Smooth muscle cell of the brain vasculature (primary cell): Measurements from ENCODE around the gene CDK14.

ENCODE experiments used
- DNase-seq: peaks from one replicate; pipeline ENCODE4 v3.0.0-alpha.2; 2012; ENCODE audit warnings: low read depth, low spot score

The CDK14 gene

GRCh38 chr7:91194841-91195240, 598.7 kb downstream of the CDK14 start:
- DNase-seq: no peak

GRCh38 chr7:91196058-91196457, 599.9 kb downstream of the CDK14 start:
- no peak for DNase-seq

GRCh38 chr7:91198371-91198770, 602.2 kb downstream of the CDK14 start:
- no peak for DNase-seq

- DNase-seq: no peak
These were observed 603.5 kb downstream of the CDK14 start for GRCh38 chr7:91199601-91200000.

GRCh38 chr7:91201442-91202113, 605.5 kb downstream of the CDK14 start:
- no peak for DNase-seq

- no peak for DNase-seq
These were observed 610.3 kb downstream of the CDK14 start for GRCh38 chr7:91206361-91206960.

GRCh38 chr7:91212582-91212981, 616.5 kb downstream of the CDK14 start:
- DNase-seq: no peak

GRCh38 chr7:91226411-91226810, 630.3 kb downstream of the CDK14 start:
- no peak for DNase-seq

- DNase-seq: no peak
These were observed 632.2 kb downstream of the CDK14 start for GRCh38 chr7:91228327-91228726.

- no peak for DNase-seq
These were observed 632.9 kb downstream of the CDK14 start for GRCh38 chr7:91228927-91229558.

GRCh38 chr7:91230100-91230499, 634.0 kb downstream of the CDK14 start:
- no peak for DNase-seq

- DNase-seq: no peak
These were observed 634.4 kb downstream of the CDK14 start for GRCh38 chr7:91230503-91230902.

- no peak for DNase-seq
These were observed 637.1 kb downstream of the CDK14 start for GRCh38 chr7:91233212-91233611.

- DNase-seq: no peak
These were observed 639.2 kb downstream of the CDK14 start for GRCh38 chr7:91235211-91235832.

- no peak for DNase-seq
These were observed 643.1 kb downstream of the CDK14 start for GRCh38 chr7:91239171-91239604.

- DNase-seq: no peak
These were observed 643.7 kb downstream of the CDK14 start for GRCh38 chr7:91239772-91240171.

- no peak for DNase-seq
These were observed 644.3 kb downstream of the CDK14 start for GRCh38 chr7:91240376-91240941.

- DNase-seq: no peak
These were observed 646.1 kb downstream of the CDK14 start for GRCh38 chr7:91242097-91242844.

- DNase-seq: no peak
These were observed 647.6 kb downstream of the CDK14 start for GRCh38 chr7:91243591-91244301.

GRCh38 chr7:91247500-91247899, 651.4 kb downstream of the CDK14 start:
- DNase-seq: no peak

- no peak for DNase-seq
These were observed 652.9 kb downstream of the CDK14 start for GRCh38 chr7:91248996-91249395.
